Stomach (tissue), 9 donors: Measurements from ENCODE around the gene FAM168B. TPM values are rescaled to one million over a fixed set of nuclear protein-coding genes. Genes with fewer than 3 reads are reported as not detected.
"Not testable (repeated sequence)": the region's sequence is repeated elsewhere in the genome, so short reads cannot be mapped to it uniquely, and the experiment has no call there.

Experiments used
- DNase-seq, 2 donors: peaks; one replicate each; pipeline versions ENCODE4 v3.0.0 to v3.0.0-alpha.2; 2013 to 2019
- H3K27ac ChIP-seq, 5 donors: fragments of 200-600 bp in 4 of 5; sonication (generic) in 4 of 5; one replicate each; pipeline ENCODE4 v1.5.1; 2013 to 2019; ENCODE audit warnings: mild to moderate bottlenecking in 1 of 5, moderate library complexity in 1 of 5
- H3K27me3 ChIP-seq, 3 donors: fragments of 200-600 bp; sonication (generic); one replicate each; pipeline ENCODE4 v1.5.1; 2017 to 2019; ENCODE audit warnings: mixed run types in 1 of 3
- H3K36me3 ChIP-seq, 4 donors: fragments of 200-600 bp; sonication (generic); 1 replicate in 3 of 4; 2 replicates in 1 of 4; pipeline ENCODE4 v1.5.1; 2016 to 2019
- H3K4me1 ChIP-seq, 4 donors: fragments of 200-600 bp; sonication (generic); one replicate each; pipeline ENCODE4 v1.5.1; 2016 to 2019
- H3K4me3 ChIP-seq, 4 donors: fragments of 200-600 bp; sonication (generic) in 3 of 4; one replicate each; pipeline ENCODE4 v1.5.1; 2016 to 2019; ENCODE audit warnings: mild to moderate bottlenecking in 1 of 4
- H3K9me3 ChIP-seq, 4 donors: fragments of 200-600 bp; sonication (generic); one replicate each; pipeline ENCODE4 v1.5.1; 2016 to 2019
- EP300 ChIP-seq: sonication (generic); formaldehyde crosslinking; IDR thresholded peaks from one replicate; pipeline ENCODE4 v1.6.1; 2017; ENCODE audit warnings: antibody characterized with exemption
- POLR2A ChIP-seq, 4 donors: fragments of 450-650 bp; IDR thresholded peaks; one replicate each; pipeline ENCODE4 v1.6.1; 2016; ENCODE audit warnings: antibody characterized with exemption in 4 of 4, control low read depth in 2 of 4, mild to moderate bottlenecking in 1 of 4, moderate library complexity in 1 of 4
- POLR2AphosphoS5 ChIP-seq, 3 donors: sonication (generic); formaldehyde crosslinking; IDR thresholded peaks; one replicate each; pipeline ENCODE4 v1.6.1; 2016; ENCODE audit warnings: antibody characterized with exemption in 3 of 3
- WGBS, 5 donors: extraction: QIAGEN DNeasy Blood & Tissue Kit in 3 of 5; methylation state at CpG; one replicate each; pipeline versions ENCODE4 v1.1.5 to v1.1.7; 2013 to 2018; 5-methylcytosine and 5-hydroxymethylcytosine counted together
- intact Hi-C: fragments of 100-400 bp; cut with DNase I; formaldehyde crosslinking; loops from one replicate; pipeline ENCODE4 v1.15.1; 2023; ENCODE audit warnings: low total_unique reads
- polyA plus RNA-seq, 3 donors: library from polyadenylated mRNA; stranded (reverse); fragments of 200-250 nt; gene quantifications; one replicate each; pipeline ENCODE4 v1.2.3, GENCODE V29; 2013
- total RNA-seq, 5 donors: library from RNA; depleted of rRNA; stranded (reverse); fragments of >200 nt; gene quantifications; one replicate each; pipeline versions ENCODE4 v1.1.0 to v1.2.3, GENCODE V29; 2014 to 2016
- TF ChIP-seq, protein P1 (sequence below), 7 experiments: fragments of 450-650 bp in 4 of 7; fragments of 200-600 bp in 3 of 7; sonication (generic) in 3 of 7; IDR thresholded peaks; one replicate each; pipeline ENCODE4 v1.5.1; 2016 to 2019; ENCODE audit warnings: antibody characterized with exemption in 7 of 7, control low read depth in 2 of 7, mild to moderate bottlenecking in 1 of 7
- donor health status: healthy with polysubstance abuse.
- donor health status: Bipolar disorder and iron deficiency.
- donor health status: healthy.

Gene FAM168B
- total and polyA plus RNA-seq, 8 donors, result 8.2 to 103 (median 42.7) TPM

DNA sequence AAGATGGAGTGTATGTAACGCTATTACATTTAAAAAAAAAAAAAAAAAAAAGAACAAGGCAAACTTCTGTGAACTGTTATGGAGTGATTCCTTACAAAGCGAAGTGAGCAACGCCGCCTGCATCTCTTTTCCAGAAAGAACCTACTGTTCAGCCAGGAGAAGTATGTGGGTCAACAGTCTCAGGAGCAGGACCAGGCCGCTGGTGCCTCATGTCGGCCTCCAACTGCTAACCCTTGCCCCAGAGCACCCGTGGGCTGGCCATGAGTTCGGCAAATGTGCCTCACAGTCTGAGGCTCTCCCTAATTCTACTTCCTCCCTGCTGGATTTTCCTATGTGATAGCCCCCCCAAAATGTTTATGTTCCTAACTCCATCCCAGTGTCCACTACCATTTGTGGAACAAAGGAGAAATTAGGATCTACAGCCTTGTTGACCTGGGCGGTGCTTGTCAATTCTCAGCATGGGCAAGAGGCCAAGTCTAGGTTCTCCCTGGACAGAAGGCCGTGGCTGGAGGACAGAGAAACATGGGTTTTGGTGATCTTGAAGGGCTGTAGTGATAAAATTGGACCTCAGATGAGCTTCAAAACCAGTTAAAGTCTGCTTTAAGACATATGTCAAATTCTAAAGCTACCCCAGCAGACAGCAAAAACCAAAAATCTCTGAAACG, 15.9 kb downstream of the FAM168B start:
- WGBS, 5 donors, result 60 to 74% (median 67%) methylated on average over 11 of the region's 11 CpGs
- no peaks in the 10 kb centered on the region for H3K27me3 ChIP-seq
- no peaks in the 10 kb centered on the region for H3K9me3 ChIP-seq
- no peak overlapping the region for H3K4me3 ChIP-seq
- intact Hi-C loops, result no loop called here
- DNase-seq, result peak in 1 of 2 donors; percentile 36
- H3K36me3 ChIP-seq, result peaks cover 49 to 100% (median 96%) of the 10 kb centered on the region in 4 donors
- H3K4me1 ChIP-seq, result peaks cover 28 to 57% (median 50%) of the 10 kb centered on the region in 4 donors
- H3K27ac ChIP-seq, result peak overlapping the region; percentile 4 to 51 (median 47)
- TF ChIP-seq POLR2AphosphoS5 (IDR thresholded peaks at IDR 0.05) (no peak), POLR2A (IDR thresholded peaks at IDR 0.05) (no peak), EP300 (no peak)
- TF ChIP-seq, protein P1, sequence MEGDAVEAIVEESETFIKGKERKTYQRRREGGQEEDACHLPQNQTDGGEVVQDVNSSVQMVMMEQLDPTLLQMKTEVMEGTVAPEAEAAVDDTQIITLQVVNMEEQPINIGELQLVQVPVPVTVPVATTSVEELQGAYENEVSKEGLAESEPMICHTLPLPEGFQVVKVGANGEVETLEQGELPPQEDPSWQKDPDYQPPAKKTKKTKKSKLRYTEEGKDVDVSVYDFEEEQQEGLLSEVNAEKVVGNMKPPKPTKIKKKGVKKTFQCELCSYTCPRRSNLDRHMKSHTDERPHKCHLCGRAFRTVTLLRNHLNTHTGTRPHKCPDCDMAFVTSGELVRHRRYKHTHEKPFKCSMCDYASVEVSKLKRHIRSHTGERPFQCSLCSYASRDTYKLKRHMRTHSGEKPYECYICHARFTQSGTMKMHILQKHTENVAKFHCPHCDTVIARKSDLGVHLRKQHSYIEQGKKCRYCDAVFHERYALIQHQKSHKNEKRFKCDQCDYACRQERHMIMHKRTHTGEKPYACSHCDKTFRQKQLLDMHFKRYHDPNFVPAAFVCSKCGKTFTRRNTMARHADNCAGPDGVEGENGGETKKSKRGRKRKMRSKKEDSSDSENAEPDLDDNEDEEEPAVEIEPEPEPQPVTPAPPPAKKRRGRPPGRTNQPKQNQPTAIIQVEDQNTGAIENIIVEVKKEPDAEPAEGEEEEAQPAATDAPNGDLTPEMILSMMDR (IDR thresholded peaks at IDR 0.05), result no peak

DNA sequence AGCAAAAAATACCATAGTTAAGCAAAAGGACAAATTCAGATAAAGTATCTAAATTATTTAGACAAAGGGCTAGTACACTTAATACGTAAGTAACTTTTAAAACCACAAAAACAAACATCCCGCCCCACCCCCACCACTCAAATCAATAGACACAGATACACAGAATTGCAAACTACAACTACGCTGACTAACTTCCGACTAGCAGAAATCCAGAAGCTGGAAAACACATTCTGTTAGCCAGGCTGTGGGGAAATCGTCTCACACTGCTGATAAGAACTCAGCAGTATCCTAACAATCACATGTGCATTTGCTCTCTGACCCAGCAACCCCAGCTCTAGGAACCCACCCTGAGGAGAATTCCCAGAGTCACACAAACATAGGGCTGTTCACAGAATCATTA, 16.6 kb downstream of the FAM168B start:
- 45 to 71% (median 50%) methylated on average over 5 of the region's 5 CpGs for WGBS, 5 donors
- Histone ChIP-seq H3K9me3 (no peaks in the 10 kb centered on the region), H3K27ac (peak overlapping the region in 4 of 5 donors; percentile 4 to 47 (median 26)), H3K36me3 (peaks cover 51 to 100% (median 96%) of the 10 kb centered on the region in 4 donors), H3K27me3 (no peaks in the 10 kb centered on the region), H3K4me3 (no peak overlapping the region), H3K4me1 (peaks cover 28 to 57% (median 50%) of the 10 kb centered on the region in 4 donors)
- no peak for DNase-seq
- intact Hi-C loops, result no loop called here
- TF ChIP-seq POLR2A (IDR thresholded peaks at IDR 0.05) (no peak), POLR2AphosphoS5 (IDR thresholded peaks at IDR 0.05) (no peak), EP300 (no peak)
- TF ChIP-seq, protein P1 (IDR thresholded peaks at IDR 0.05), result no peak

DNA sequence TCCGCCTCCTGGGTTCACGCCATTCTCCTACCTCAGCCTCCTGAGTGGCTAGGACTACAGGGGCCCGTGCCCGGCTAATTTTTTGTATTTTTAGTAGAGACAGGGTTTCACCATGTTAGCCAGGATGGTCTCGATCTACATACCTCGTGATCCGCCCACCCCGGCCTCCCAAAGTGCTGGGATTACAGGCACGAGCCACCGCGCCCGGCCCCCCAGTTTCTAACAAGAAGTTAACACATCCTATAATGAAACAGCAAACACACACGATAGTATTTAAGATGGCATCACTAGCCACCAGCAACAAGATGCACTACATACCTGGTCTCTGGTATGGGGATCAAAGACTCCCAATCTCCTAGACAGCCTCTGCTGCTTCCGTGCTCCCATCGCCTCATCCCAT, 17.7 kb downstream of the FAM168B start:
- DNase-seq, H3K9me3 ChIP-seq, intact Hi-C loops, H3K4me3 ChIP-seq, H3K27me3 ChIP-seq, H3K27ac ChIP-seq: not testable (repeated sequence)
- H3K36me3 ChIP-seq, result peaks cover 54 to 100% (median 96%) of the 10 kb centered on the region in 4 donors
- WGBS, 5 donors, result 96 to 98% (median 96%) methylated on average over 15 of the region's 15 CpGs
- H3K4me1 ChIP-seq, result peaks cover 28 to 57% (median 48%) of the 10 kb centered on the region in 4 donors

DNA sequence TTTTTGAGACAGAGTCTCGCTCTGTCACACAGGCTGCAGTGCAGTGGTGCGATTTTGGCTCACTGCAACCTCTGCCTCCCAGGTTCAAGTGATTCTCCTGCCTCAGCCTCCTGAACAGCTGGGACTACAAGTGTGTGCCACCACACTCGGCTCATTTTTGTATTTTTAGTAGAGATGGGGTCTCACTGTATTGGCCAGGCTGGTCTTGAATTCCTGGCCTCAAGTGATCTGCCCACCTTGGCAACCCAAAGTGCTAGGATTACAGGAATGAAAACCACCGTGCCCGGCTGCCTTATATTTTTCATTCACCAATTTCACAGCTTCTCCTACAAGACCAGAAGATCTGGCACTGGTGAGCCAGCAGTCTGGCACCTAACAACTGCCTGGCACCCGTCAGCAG, 25.1 kb downstream of the FAM168B start:
- H3K4me3 ChIP-seq, H3K27me3 ChIP-seq, DNase-seq, H3K9me3 ChIP-seq, intact Hi-C loops, H3K27ac ChIP-seq: not testable (repeated sequence)
- Histone ChIP-seq H3K4me1 (peaks cover 0 to 34% (median 9%) of the 10 kb centered on the region in 4 donors), H3K36me3 (peaks cover 37 to 91% (median 78%) of the 10 kb centered on the region in 4 donors)
- whole genome bisulfite sequencing, 5 donors, result 94 to 97% (median 96%) methylated on average over 6 of the region's 6 CpGs

DNA sequence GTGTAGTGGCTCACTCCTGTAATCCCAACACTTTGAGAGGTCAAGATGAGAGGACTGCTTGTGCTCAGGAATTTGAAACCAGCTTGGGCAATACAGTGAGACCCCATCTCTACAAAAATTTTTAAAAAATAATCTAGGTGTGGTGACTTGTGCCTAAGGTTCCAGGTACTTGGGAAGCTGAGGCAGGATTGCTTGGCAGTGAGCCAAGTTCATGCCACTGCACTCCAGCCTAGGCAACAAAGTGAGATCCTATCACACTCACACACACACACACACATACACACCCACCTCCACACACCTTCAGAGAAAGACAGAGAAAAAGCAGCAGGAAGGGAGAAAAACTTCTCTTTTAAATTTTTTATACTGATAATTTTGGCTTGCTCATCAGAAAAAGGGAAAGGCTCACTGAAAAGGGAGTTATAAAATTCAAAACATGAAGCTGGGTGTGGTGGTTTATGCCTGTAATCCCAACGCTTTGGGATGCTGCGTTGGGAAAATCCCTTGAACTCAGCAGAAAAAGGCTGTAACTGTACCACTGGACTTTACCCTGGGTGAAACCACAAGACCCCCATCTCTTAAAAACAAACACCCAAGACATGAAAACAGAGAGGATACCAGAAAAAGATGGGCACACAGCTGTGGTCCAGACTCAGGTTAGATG, 25.7 kb downstream of the FAM168B start:
- peaks cover 0 to 36% (median 10%) of the 10 kb centered on the region in 4 donors for H3K4me1 ChIP-seq
- TF ChIP-seq POLR2AphosphoS5 (IDR thresholded peaks at IDR 0.05) (no peak), EP300 (no peak), POLR2A (IDR thresholded peaks at IDR 0.05) (no peak)
- TF ChIP-seq, protein P1 (IDR thresholded peaks at IDR 0.05), result no peak
- H3K4me3 ChIP-seq, result no peak overlapping the region
- no peaks in the 10 kb centered on the region for H3K27me3 ChIP-seq
- H3K27ac ChIP-seq, result no peak overlapping the region
- 45 to 58% (median 51%) methylated on average over 2 of the region's 2 CpGs for WGBS, 5 donors
- intact Hi-C loops, result no loop called here
- H3K36me3 ChIP-seq, result peaks cover 37 to 91% (median 77%) of the 10 kb centered on the region in 4 donors
- DNase-seq, result no peak
- H3K9me3 ChIP-seq, result no peaks in the 10 kb centered on the region
